ENCODE data around the gene PSMC5. TPM values are rescaled to one million over a fixed set of nuclear protein-coding genes. Genes with fewer than 3 reads are reported as not detected.
A peak's percentile ranks its signal among the peaks of the same experiment; 100 is the strongest.
"Not testable (repeated sequence)": the region's sequence is repeated elsewhere in the genome, so short reads cannot be mapped to it uniquely, and the experiment has no call there.

The PSMC5 gene
- polyA plus RNA-seq, 1 donor (not counting 4 experiments of a cell fraction or from before 2014, with no cell fraction given), result 141 TPM

GRCh38 chr17:63842540-63843386 is 15.5 kb downstream of the PSMC5 start, which contains the start of gene SMARCD2:
Gene SMARCD2 (minus strand): TSS chr17:63842685. CDS start chr17:63842674, 11 bp downstream.
- FAIRE-seq, result peak; percentile 26
- dilution Hi-C loops (cut with MboI; ENCODE audit: extremely low pct_ligation_motif_present, low sequenced_read_pairs), result no loop called here
- peaks cover 39% of the 10 kb centered on the region for H3K4me1 ChIP-seq (ENCODE audit: control insufficient read depth, extremely low read depth, insufficient read depth, low read length)
- peak within 1 kb of the TSS; percentile 81 for H2AFZ ChIP-seq (ENCODE audit: control insufficient read depth, low read length)
- no peaks in the 10 kb centered on the region for H3K27me3 ChIP-seq (ENCODE audit: control insufficient read depth, extremely low read depth, insufficient read depth, low read length)
- H3K4me3 ChIP-seq (ENCODE audit: control insufficient read depth in 2 of 3, extremely low read depth in 1 of 3, insufficient read depth in 2 of 3, low read depth in 1 of 3, low read length in 3 of 3), result peak within 1 kb of the TSS; percentile 92 to 95 (median 94)
- H3K9me1 ChIP-seq (ENCODE audit: control insufficient read depth, extremely low read depth, insufficient read depth, low read length), result peaks cover 2% of the 10 kb centered on the region
- no peaks in the 10 kb centered on the region for H3K9me3 ChIP-seq (ENCODE audit: control insufficient read depth, low read depth, low read length)
- peak within 1 kb of the TSS; percentile 80 for H3K27ac ChIP-seq (ENCODE audit: control insufficient read depth, insufficient read depth, low read length)
- H3K79me2 ChIP-seq (ENCODE audit: control insufficient read depth, insufficient read depth, low read length), result peaks cover 40% of the 10 kb centered on the region
- H3K4me2 ChIP-seq (ENCODE audit: control insufficient read depth, extremely low read depth, insufficient read depth, low read depth, low read length), result peak within 1 kb of the TSS; percentile 100
- no peaks in the 10 kb centered on the region for H3K36me3 ChIP-seq (ENCODE audit: control insufficient read depth in 2 of 2, extremely low read depth in 1 of 2, insufficient read depth in 2 of 2, low read length in 2 of 2)
- peak; percentile 89 for DNase-seq (ENCODE audit: low read depth, low spot score)
- peaks cover 4% of the 10 kb centered on the region for H4K20me1 ChIP-seq (ENCODE audit: control insufficient read depth, extremely low read depth, insufficient read depth, low read length)
- peak within 1 kb of the TSS; percentile 90 for H3K9ac ChIP-seq (ENCODE audit: control insufficient read depth, extremely low read depth, insufficient read depth, low read length)
- no peak for TF ChIP-seq EZH2 (IDR thresholded peaks at IDR 0.05; ENCODE audit: low read length)
- TF ChIP-seq, protein P1, sequence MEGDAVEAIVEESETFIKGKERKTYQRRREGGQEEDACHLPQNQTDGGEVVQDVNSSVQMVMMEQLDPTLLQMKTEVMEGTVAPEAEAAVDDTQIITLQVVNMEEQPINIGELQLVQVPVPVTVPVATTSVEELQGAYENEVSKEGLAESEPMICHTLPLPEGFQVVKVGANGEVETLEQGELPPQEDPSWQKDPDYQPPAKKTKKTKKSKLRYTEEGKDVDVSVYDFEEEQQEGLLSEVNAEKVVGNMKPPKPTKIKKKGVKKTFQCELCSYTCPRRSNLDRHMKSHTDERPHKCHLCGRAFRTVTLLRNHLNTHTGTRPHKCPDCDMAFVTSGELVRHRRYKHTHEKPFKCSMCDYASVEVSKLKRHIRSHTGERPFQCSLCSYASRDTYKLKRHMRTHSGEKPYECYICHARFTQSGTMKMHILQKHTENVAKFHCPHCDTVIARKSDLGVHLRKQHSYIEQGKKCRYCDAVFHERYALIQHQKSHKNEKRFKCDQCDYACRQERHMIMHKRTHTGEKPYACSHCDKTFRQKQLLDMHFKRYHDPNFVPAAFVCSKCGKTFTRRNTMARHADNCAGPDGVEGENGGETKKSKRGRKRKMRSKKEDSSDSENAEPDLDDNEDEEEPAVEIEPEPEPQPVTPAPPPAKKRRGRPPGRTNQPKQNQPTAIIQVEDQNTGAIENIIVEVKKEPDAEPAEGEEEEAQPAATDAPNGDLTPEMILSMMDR (optimal IDR thresholded peaks at IDR 0.05 in 1 of 3, IDR thresholded peaks at IDR 0.05 in 1 of 3, conservative IDR thresholded peaks at IDR 0.05 in 1 of 3; ENCODE audit: extremely low read depth in 1 of 3, insufficient read depth in 2 of 3, low read length in 3 of 3), result no peak

DNA sequence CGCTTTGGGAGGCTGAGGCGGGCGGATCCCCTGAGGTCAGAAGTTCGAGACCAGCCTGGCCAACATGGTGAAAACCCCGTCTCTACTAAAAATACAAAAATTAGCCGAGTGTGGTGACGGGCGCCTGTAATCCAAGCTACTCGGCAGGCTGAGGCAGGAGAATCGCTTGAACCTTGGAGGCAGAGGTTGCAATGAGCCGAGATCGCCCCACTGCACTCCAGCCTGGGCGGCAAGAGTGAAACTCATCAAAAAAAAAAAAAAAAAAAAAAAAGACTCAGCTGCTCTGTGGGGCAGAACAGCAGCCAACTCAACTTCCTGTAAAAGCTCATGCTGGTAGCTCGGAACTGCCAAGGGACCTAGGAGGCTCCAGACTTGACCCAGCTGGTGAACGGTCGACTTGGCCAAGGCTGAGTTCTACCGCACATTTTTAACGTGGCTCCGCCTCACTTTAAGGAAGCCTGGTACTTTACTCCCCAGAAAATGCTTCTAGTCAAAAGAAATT is 16.2 kb downstream of the PSMC5 start:
- FAIRE-seq; dilution Hi-C loops (cut with MboI; ENCODE audit: extremely low pct_ligation_motif_present, low sequenced_read_pairs); H3K9me1 ChIP-seq (ENCODE audit: control insufficient read depth, extremely low read depth, insufficient read depth, low read length); H3K9me3 ChIP-seq (ENCODE audit: control insufficient read depth, low read depth, low read length); H3K36me3 ChIP-seq (ENCODE audit: control insufficient read depth in 2 of 2, extremely low read depth in 1 of 2, insufficient read depth in 2 of 2, low read length in 2 of 2); H4K20me1 ChIP-seq (ENCODE audit: control insufficient read depth, extremely low read depth, insufficient read depth, low read length); DNase-seq (ENCODE audit: low read depth, low spot score); H3K27me3 ChIP-seq (ENCODE audit: control insufficient read depth, extremely low read depth, insufficient read depth, low read length): not testable (repeated sequence)
- Histone ChIP-seq H3K4me2 (ENCODE audit: control insufficient read depth, extremely low read depth, insufficient read depth, low read depth, low read length) (peak overlapping the region; percentile 77), H3K4me3 (ENCODE audit: control insufficient read depth in 2 of 3, extremely low read depth in 1 of 3, insufficient read depth in 2 of 3, low read depth in 1 of 3, low read length in 3 of 3) (peak overlapping the region; percentile 59 to 92 (median 82)), H3K9ac (ENCODE audit: control insufficient read depth, extremely low read depth, insufficient read depth, low read length) (peak overlapping the region; percentile 63), H3K79me2 (ENCODE audit: control insufficient read depth, insufficient read depth, low read length) (peaks cover 34% of the 10 kb centered on the region), H3K4me1 (ENCODE audit: control insufficient read depth, extremely low read depth, insufficient read depth, low read length) (peaks cover 33% of the 10 kb centered on the region), H2AFZ (ENCODE audit: control insufficient read depth, low read length) (peak overlapping the region; percentile 81), H3K27ac (ENCODE audit: control insufficient read depth, insufficient read depth, low read length) (peak overlapping the region; percentile 50)

Data from keratinocyte (primary cell).